NK-92 treated with Interleukin-12 subunit alpha and Interleukin-12 subunit beta, amount 100 ng/mL, for 24 hours (cell line): ENCODE data around the gene MYT1.
"Not testable (repeated sequence)": the region's sequence is repeated elsewhere in the genome, so short reads cannot be mapped to it uniquely, and the experiment has no call there.

ENCODE experiments used
- DNase-seq: peaks from one replicate; lab custom pipeline; 2025; lab: John Stamatoyannopoulos, UW

MYT1 gene

GRCh38 chr20:64234291-64234791 is 70.1 kb downstream of the MYT1 start:
- DNase-seq = no peak

GRCh38 chr20:64234921-64235565 is 70.8 kb downstream of the MYT1 start:
- not testable (repeated sequence) for DNase-seq

GRCh38 chr20:64236137-64237088 is 72.2 kb downstream of the MYT1 start:
- no peak for DNase-seq

GRCh38 chr20:64237316-64237715 is 73.1 kb downstream of the MYT1 start:
- no peak for DNase-seq

- no peak for DNase-seq
Observed at GRCh38 chr20:64238115-64238825, 74.0 kb downstream of the MYT1 start.

- DNase-seq = no peak
Observed at GRCh38 chr20:64238851-64239387, 74.7 kb downstream of the MYT1 start.

- no peak for DNase-seq
Observed at GRCh38 chr20:64239449-64240242, 75.4 kb downstream of the MYT1 start.

GRCh38 chr20:64240243-64241015 is 76.2 kb downstream of the MYT1 start:
- no peak for DNase-seq

- DNase-seq = no peak
Observed at GRCh38 chr20:64241061-64241460, 76.8 kb downstream of the MYT1 start.

GRCh38 chr20:64242003-64242796 is 77.9 kb downstream of the MYT1 start:
- DNase-seq = no peak

GRCh38 chr20:64242797-64243475 is 78.7 kb downstream of the MYT1 start:
- no peak for DNase-seq

GRCh38 chr20:64244281-64244805 is 80.1 kb downstream of the MYT1 start:
- no peak for DNase-seq

GRCh38 chr20:64244870-64245603 is 80.8 kb downstream of the MYT1 start:
- no peak for DNase-seq

GRCh38 chr20:64245746-64246595 is 81.7 kb downstream of the MYT1 start:
- no peak for DNase-seq

- DNase-seq = no peak
Observed at GRCh38 chr20:64246616-64247306, 82.5 kb downstream of the MYT1 start.

GRCh38 chr20:64247307-64247618 is 83.0 kb downstream of the MYT1 start:
- DNase-seq = no peak
